Measurements from ENCODE around the gene TOGARAM2. TPM values are rescaled to one million over a fixed set of nuclear protein-coding genes. Genes with fewer than 3 reads are reported as not detected.

TOGARAM2 gene
- total and polyA plus RNA-seq, 8 donors = 0.43 to 3.5 (median 0.89) TPM; not detected in 1

DNA sequence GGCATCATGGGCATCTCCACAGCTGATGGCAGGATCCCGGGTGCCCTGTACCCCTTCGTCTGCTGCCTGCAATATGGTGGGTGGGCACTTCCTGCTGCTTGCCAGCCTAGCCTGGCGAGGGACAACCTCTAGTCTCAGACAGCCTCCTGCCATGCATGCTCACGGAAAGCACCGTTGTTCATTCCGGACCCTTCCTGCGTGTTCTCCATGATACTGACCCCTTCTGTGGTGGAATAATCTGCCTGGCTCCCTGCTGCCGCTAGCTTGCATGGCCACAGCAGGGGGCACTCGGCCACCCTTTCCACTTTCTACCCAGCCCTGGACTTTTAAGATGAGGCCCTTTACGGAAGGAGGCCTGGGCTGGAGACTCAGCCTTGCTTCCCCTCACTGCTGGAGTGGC is 81.3 kb downstream of the TOGARAM2 start:
- Histone ChIP-seq H3K4me1 (peaks cover 0 to 44% (median 29%) of the 10 kb centered on the region in 4 donors), H3K36me3 (no peaks in the 10 kb centered on the region), H3K9me3 (no peaks in the 10 kb centered on the region), H3K27ac (peak overlapping the region in 1 of 5 donors; percentile 71), H3K4me3 (no peak overlapping the region), H3K27me3 (no peaks in the 10 kb centered on the region)
- intact Hi-C loops (cut with DNase I; ENCODE audit: low total_unique reads) = no loop called here
- DNase-seq = no peak
- no peak for TF ChIP-seq CTCF (IDR thresholded peaks at IDR 0.05)
- no peak for TF ChIP-seq POLR2A (IDR thresholded peaks at IDR 0.05)
- TF ChIP-seq POLR2AphosphoS5 (IDR thresholded peaks at IDR 0.05) = no peak
- no peak for TF ChIP-seq EP300 (IDR thresholded peaks at IDR 0.05)
- 92 to 96% (median 94%) methylated on average over 10 of the region's 10 CpGs for WGBS, 5 donors

- peak overlapping the region in 3 of 5 donors; percentile 57 to 71 (median 71) for H3K27ac ChIP-seq
- H3K27me3 ChIP-seq = no peaks in the 10 kb centered on the region
- DNase-seq = peak in 1 of 2 donors; percentile 48
- TF ChIP-seq POLR2AphosphoS5 (IDR thresholded peaks at IDR 0.05) = no peak
- peaks cover 0 to 44% (median 29%) of the 10 kb centered on the region in 4 donors for H3K4me1 ChIP-seq
- no peaks in the 10 kb centered on the region for H3K36me3 ChIP-seq
- WGBS, 5 donors = 28 to 85% (median 41%) methylated on average over 4 to 6 of the region's 6 CpGs
- H3K9me3 ChIP-seq = no peaks in the 10 kb centered on the region
- intact Hi-C loops (cut with DNase I; ENCODE audit: low total_unique reads) = no loop called here
- no peak overlapping the region for H3K4me3 ChIP-seq
Measured at GRCh38 chr2:29063056-29063455, 82.0 kb downstream of the TOGARAM2 start.

- DNase-seq = peak in 1 of 2 donors; percentile 69
- TF ChIP-seq POLR2AphosphoS5 (IDR thresholded peaks at IDR 0.05) (peak in 2 of 3 donors; percentile 18 to 38), EP300 (IDR thresholded peaks at IDR 0.05) (no peak)
- H3K27ac ChIP-seq = peak overlapping the region in 4 of 5 donors; percentile 9 to 71 (median 64)
- no peaks in the 10 kb centered on the region for H3K27me3 ChIP-seq
- H3K36me3 ChIP-seq = no peaks in the 10 kb centered on the region
- H3K4me1 ChIP-seq = peaks cover 0 to 44% (median 29%) of the 10 kb centered on the region in 4 donors
- H3K4me3 ChIP-seq = peak overlapping the region in 1 of 4 donors; percentile 24
- intact Hi-C loops (cut with DNase I; ENCODE audit: low total_unique reads) = no loop called here
- no peaks in the 10 kb centered on the region for H3K9me3 ChIP-seq
- 58 to 73% (median 65%) methylated on average over 20 of the region's 20 CpGs for WGBS, 5 donors
Measured at GRCh38 chr2:29063646-29064345, 82.7 kb downstream of the TOGARAM2 start.

DNA sequence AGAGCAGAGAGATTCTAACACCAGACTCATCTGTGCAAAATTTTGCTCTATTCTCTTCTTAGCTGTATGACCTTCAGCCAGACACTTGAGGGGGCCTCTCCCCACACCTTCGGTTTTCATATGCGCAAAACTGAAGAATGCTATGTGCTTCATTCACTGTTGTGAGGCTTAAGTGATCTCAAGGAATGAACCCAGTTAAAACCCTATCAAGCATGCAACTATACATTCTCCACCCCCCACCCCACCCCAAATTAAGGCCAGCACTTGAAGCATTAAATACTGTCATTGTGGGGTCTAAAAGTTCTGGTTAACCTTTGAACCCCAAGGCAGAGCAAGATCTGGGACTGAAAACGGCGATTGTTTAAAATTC is 83.2 kb downstream of the TOGARAM2 start:
- no peaks in the 10 kb centered on the region for H3K36me3 ChIP-seq
- no peaks in the 10 kb centered on the region for H3K9me3 ChIP-seq
- H3K27ac ChIP-seq = peak overlapping the region in 4 of 5 donors; percentile 9 to 71 (median 64)
- H3K27me3 ChIP-seq = no peaks in the 10 kb centered on the region
- DNase-seq = no peak
- no peak overlapping the region for H3K4me3 ChIP-seq
- H3K4me1 ChIP-seq = peaks cover 0 to 44% (median 29%) of the 10 kb centered on the region in 4 donors
- 72 to 79% (median 78%) methylated on average over 4 of the region's 4 CpGs for WGBS, 5 donors
- TF ChIP-seq EP300 (IDR thresholded peaks at IDR 0.05) (no peak), POLR2A (IDR thresholded peaks at IDR 0.05) (no peak), CTCF (IDR thresholded peaks at IDR 0.05) (no peak), POLR2AphosphoS5 (IDR thresholded peaks at IDR 0.05) (no peak)
- intact Hi-C loops (cut with DNase I; ENCODE audit: low total_unique reads) = no loop called here

- no peak for DNase-seq
- H3K9me3 ChIP-seq = no peaks in the 10 kb centered on the region
- peak overlapping the region in 4 of 5 donors; percentile 56 to 71 (median 64) for H3K27ac ChIP-seq
- no peaks in the 10 kb centered on the region for H3K27me3 ChIP-seq
- intact Hi-C loops (cut with DNase I; ENCODE audit: low total_unique reads) = no loop called here
- 61 to 80% (median 68%) methylated on average over 2 to 11 of the region's 11 CpGs for WGBS, 5 donors
- H3K36me3 ChIP-seq = no peaks in the 10 kb centered on the region
- H3K4me1 ChIP-seq = peaks cover 0 to 44% (median 29%) of the 10 kb centered on the region in 4 donors
- TF ChIP-seq CTCF (IDR thresholded peaks at IDR 0.05) (no peak), EP300 (IDR thresholded peaks at IDR 0.05) (no peak), POLR2AphosphoS5 (IDR thresholded peaks at IDR 0.05) (no peak), POLR2A (IDR thresholded peaks at IDR 0.05) (no peak)
- no peak overlapping the region for H3K4me3 ChIP-seq
Measured at GRCh38 chr2:29064746-29065067, 83.6 kb downstream of the TOGARAM2 start.
